Keratinocyte (primary cell): ENCODE data around the gene SPPL3. TPM values are rescaled to one million over a fixed set of nuclear protein-coding genes. Genes with fewer than 3 reads are reported as not detected.

Source experiments
- DNase-seq: peaks from one replicate; pipeline ENCODE4 v3.0.0-alpha.2; 2011; ENCODE audit warnings: low read depth, missing footprints, low spot score
- FAIRE-seq: peaks from 2 replicates; lab custom pipeline; 2011; peaks lifted over from hg19 to GRCh38; lab: Jason Lieb, UNC
- H2AFZ ChIP-seq: 2 replicates; pipeline ENCODE4 v1.6.0; 2012; ENCODE audit warnings: low read length, control low read depth, inconsistent platforms; ENCODE audit not compliant: control insufficient read depth
- H3K27ac ChIP-seq: 2 replicates; pipeline ENCODE4 v1.5.1; 2011; ENCODE audit warnings: low read length; ENCODE audit not compliant: control insufficient read depth, insufficient read depth
- H3K27me3 ChIP-seq: 3 replicates; pipeline ENCODE4 v1.6.0; 2011; ENCODE audit warnings: low read length; ENCODE audit not compliant: control insufficient read depth, insufficient read depth; ENCODE audit errors: extremely low read depth
- H3K36me3 ChIP-seq, 2 experiments: 2 replicates in 1 of 2; 3 replicates in 1 of 2; pipeline ENCODE4 v1.5.1; 2011; ENCODE audit warnings: low read length in 2 of 2, mild to moderate bottlenecking in 1 of 2; ENCODE audit not compliant: control insufficient read depth in 2 of 2, insufficient read depth in 2 of 2; ENCODE audit errors: extremely low read depth in 1 of 2
- H3K4me1 ChIP-seq: 3 replicates; pipeline ENCODE4 v1.5.1; 2011; ENCODE audit warnings: low read length; ENCODE audit not compliant: control insufficient read depth, insufficient read depth; ENCODE audit errors: extremely low read depth
- H3K4me2 ChIP-seq: 3 replicates; pipeline ENCODE4 v1.6.0; 2011; ENCODE audit warnings: low read depth, low read length; ENCODE audit not compliant: control insufficient read depth, insufficient read depth; ENCODE audit errors: extremely low read depth
- H3K4me3 ChIP-seq, 3 experiments: fragments of 200-600 bp in 1 of 3; sonication (generic) in 1 of 3; 2 replicates in 2 of 3; 3 replicates in 1 of 3; pipeline ENCODE4 v1.5.1; 2011 to 2016; ENCODE audit warnings: low read length in 3 of 3, mild to moderate bottlenecking in 3 of 3, control low read depth in 2 of 3, inconsistent platforms in 1 of 3, low read depth in 1 of 3, mixed read lengths in 1 of 3, mixed run types in 1 of 3, moderate library complexity in 1 of 3; ENCODE audit not compliant: control insufficient read depth in 2 of 3, insufficient read depth in 2 of 3; ENCODE audit errors: extremely low read depth in 1 of 3
- H3K79me2 ChIP-seq: 2 replicates; pipeline ENCODE4 v1.6.0; 2012; ENCODE audit warnings: low read length; ENCODE audit not compliant: control insufficient read depth, insufficient read depth
- H3K9ac ChIP-seq: 3 replicates; pipeline ENCODE4 v1.6.0; 2011; ENCODE audit warnings: low read length; ENCODE audit not compliant: control insufficient read depth, insufficient read depth; ENCODE audit errors: extremely low read depth
- H3K9me1 ChIP-seq: 3 replicates; pipeline ENCODE4 v1.6.0; 2011; ENCODE audit warnings: low read length; ENCODE audit not compliant: control insufficient read depth, insufficient read depth; ENCODE audit errors: extremely low read depth
- H3K9me3 ChIP-seq: 2 replicates; pipeline ENCODE4 v1.5.1; 2012; ENCODE audit warnings: low read depth, low read length; ENCODE audit not compliant: control insufficient read depth
- H4K20me1 ChIP-seq: 3 replicates; pipeline ENCODE4 v1.6.0; 2011; ENCODE audit warnings: low read length; ENCODE audit not compliant: control insufficient read depth, insufficient read depth; ENCODE audit errors: extremely low read depth
- EZH2 ChIP-seq: IDR thresholded peaks from one replicate; pipeline ENCODE4 v1.6.1; 2012; ENCODE audit warnings: inconsistent platforms, mild to moderate bottlenecking, low read length, moderate library complexity
- dilution Hi-C: fragments of 300-500 bp; cut with MboI; formaldehyde crosslinking; loops from one replicate; pipeline ENCODE4 v1.7.0; 2020; ENCODE audit warnings: low sequenced_read_pairs; ENCODE audit not compliant: extremely low pct_ligation_motif_present
- polyA plus RNA-seq, 5 experiments: library from polyadenylated mRNA; depleted of rRNA in 3 of 5; stranded (reverse) in 3 of 5; stranded (forward) in 1 of 5; unstranded in 1 of 5; fragments of >200 nt; gene quantifications; 1 replicate in 1 of 5; 2 replicates in 3 of 5; 3 replicates in 1 of 5; pipeline versions ENCODE4 v1.2.1 to v1.2.3, GENCODE V29; 2011 to 2012; ENCODE audit warnings: missing spikeins in 2 of 5, low read depth in 1 of 5, low replicate concordance in 1 of 5
- TF ChIP-seq, protein P1 (sequence below), 3 experiments: IDR thresholded peaks in 1 of 3; conservative IDR thresholded peaks in 1 of 3; optimal IDR thresholded peaks in 1 of 3; 2 replicates in 2 of 3; 3 replicates in 1 of 3; pipeline versions ENCODE3 to v1.5.1; 2011; ENCODE audit warnings: low read length in 3 of 3, mild to moderate bottlenecking in 3 of 3, moderate library complexity in 2 of 3, control low read depth in 1 of 3, inconsistent platforms in 1 of 3; ENCODE audit not compliant: insufficient read depth in 2 of 3; ENCODE audit errors: extremely low read depth in 1 of 3

Gene SPPL3
- polyA plus RNA-seq, 1 donor (not counting 4 experiments of a cell fraction or from before 2014, with no cell fraction given) = 28.3 TPM

DNA sequence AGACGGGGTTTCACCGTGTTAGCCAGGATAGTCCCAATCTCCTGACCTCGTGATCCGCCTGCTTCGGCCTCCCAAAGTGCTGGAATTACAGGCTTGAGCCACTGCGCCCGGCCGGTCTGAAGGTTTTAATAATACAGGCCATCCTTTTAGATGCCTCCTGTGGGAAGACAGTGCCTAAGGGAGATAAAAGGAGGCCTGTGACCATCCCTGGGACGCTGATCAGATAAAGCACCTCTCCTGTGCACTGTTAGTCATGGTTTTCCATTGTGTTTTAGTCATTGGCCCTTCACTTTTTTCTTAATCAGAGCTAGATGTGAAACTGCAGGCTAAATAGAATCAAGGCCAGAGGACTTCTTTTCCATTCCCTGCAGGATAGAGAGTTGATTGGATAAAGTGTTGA, 186.1 kb downstream of the SPPL3 start:
- no peaks in the 10 kb centered on the region for H3K9me1 ChIP-seq
- peaks cover 6% of the 10 kb centered on the region for H3K4me1 ChIP-seq
- no peaks in the 10 kb centered on the region for H4K20me1 ChIP-seq
- H3K9me3 ChIP-seq = no peaks in the 10 kb centered on the region
- H2AFZ ChIP-seq = no peak overlapping the region
- dilution Hi-C loops = no loop called here
- H3K4me2 ChIP-seq = no peak overlapping the region
- FAIRE-seq (no peak), DNase-seq (no peak)
- no peaks in the 10 kb centered on the region for H3K79me2 ChIP-seq
- H3K36me3 ChIP-seq = peaks cover 40 to 59% of the 10 kb centered on the region in 2 experiments
- H3K27ac ChIP-seq = no peak overlapping the region
- H3K27me3 ChIP-seq = no peaks in the 10 kb centered on the region
- no peak for TF ChIP-seq EZH2
- TF ChIP-seq, protein P1, sequence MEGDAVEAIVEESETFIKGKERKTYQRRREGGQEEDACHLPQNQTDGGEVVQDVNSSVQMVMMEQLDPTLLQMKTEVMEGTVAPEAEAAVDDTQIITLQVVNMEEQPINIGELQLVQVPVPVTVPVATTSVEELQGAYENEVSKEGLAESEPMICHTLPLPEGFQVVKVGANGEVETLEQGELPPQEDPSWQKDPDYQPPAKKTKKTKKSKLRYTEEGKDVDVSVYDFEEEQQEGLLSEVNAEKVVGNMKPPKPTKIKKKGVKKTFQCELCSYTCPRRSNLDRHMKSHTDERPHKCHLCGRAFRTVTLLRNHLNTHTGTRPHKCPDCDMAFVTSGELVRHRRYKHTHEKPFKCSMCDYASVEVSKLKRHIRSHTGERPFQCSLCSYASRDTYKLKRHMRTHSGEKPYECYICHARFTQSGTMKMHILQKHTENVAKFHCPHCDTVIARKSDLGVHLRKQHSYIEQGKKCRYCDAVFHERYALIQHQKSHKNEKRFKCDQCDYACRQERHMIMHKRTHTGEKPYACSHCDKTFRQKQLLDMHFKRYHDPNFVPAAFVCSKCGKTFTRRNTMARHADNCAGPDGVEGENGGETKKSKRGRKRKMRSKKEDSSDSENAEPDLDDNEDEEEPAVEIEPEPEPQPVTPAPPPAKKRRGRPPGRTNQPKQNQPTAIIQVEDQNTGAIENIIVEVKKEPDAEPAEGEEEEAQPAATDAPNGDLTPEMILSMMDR (optimal IDR thresholded peaks at IDR 0.05 in 1 of 3, IDR thresholded peaks at IDR 0.05 in 1 of 3, conservative IDR thresholded peaks at IDR 0.05 in 1 of 3; ENCODE audit: extremely low read depth in 1 of 3, insufficient read depth in 2 of 3, low read length in 3 of 3) = no peak
- no peak overlapping the region for H3K9ac ChIP-seq
- H3K4me3 ChIP-seq = no peak overlapping the region

DNA sequence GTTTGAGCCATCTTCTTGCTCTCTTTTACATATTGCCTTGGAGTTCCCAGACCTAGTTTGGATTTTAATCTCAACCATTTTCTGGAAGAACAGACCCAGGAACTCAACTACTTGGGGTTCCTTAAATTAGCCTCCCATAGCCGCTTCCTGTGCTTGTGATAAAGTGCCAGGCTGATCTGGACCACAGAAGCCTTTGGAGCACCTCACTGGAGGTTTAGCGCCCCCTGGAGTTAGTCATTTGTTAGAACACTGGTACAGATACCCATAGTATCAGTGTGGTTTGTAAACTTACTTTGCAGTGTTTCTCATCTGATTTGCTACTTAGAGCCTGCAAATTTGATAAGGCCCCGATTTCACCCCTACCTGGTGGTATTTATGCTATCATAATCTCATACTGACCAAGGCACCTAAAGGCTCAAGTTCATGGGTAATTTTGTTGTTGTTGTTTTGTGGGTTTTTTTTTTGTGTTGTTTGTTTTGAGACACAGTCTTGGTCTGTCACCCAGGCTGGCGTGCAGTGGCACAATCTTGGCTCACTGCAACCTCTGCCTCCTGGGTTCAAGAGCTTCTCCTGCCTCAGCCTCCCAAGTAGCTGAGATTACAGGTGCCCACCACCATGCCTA, 190.2 kb downstream of the SPPL3 start:
- dilution Hi-C loops = no loop called here
- peaks cover 15% of the 10 kb centered on the region for H3K79me2 ChIP-seq

More for the DNA sequence above, 190.2 kb downstream of the SPPL3 start:
- H3K27me3 ChIP-seq = no peaks in the 10 kb centered on the region
- DNase-seq (peak; percentile 50), FAIRE-seq (peak; percentile 76)
- no peaks in the 10 kb centered on the region for H4K20me1 ChIP-seq
- peaks cover 13% of the 10 kb centered on the region for H3K4me1 ChIP-seq
- no peak overlapping the region for H2AFZ ChIP-seq
- no peak overlapping the region for H3K27ac ChIP-seq
- H3K9me1 ChIP-seq = no peaks in the 10 kb centered on the region
- H3K36me3 ChIP-seq = peaks cover 17 to 34% of the 10 kb centered on the region in 2 experiments
- H3K9me3 ChIP-seq = no peaks in the 10 kb centered on the region
- H3K4me3 ChIP-seq = no peak overlapping the region
- no peak for TF ChIP-seq EZH2
- TF ChIP-seq, protein P1 (optimal IDR thresholded peaks at IDR 0.05 in 1 of 3, IDR thresholded peaks at IDR 0.05 in 1 of 3, conservative IDR thresholded peaks at IDR 0.05 in 1 of 3; ENCODE audit: extremely low read depth in 1 of 3, insufficient read depth in 2 of 3, low read length in 3 of 3) = peak; percentile 73 to 87 (median 82)
- no peak overlapping the region for H3K4me2 ChIP-seq
- H3K9ac ChIP-seq = no peak overlapping the region
